Measurements from ENCODE around the gene DDX19B.

DNA sequence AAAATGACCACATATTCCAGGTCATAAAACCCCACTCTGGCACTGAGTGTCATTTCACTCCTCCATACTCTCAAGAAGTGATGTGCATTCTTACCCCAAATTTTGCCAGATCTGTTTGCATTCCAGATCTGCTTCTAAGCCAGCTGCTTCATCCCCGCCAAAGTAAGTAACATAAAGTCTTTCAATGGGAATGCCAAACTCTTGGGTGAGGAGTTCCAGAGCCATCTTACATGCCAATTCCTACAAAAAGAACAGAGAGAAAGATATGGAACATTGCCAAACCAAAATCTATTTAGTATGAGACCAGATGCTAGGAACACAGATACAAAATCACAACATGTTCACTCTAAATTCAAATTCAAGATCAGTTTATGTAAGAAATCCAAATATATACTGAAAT lies 22.6 kb upstream of the DDX19B start:
- TF ChIP-seq, protein P1, sequence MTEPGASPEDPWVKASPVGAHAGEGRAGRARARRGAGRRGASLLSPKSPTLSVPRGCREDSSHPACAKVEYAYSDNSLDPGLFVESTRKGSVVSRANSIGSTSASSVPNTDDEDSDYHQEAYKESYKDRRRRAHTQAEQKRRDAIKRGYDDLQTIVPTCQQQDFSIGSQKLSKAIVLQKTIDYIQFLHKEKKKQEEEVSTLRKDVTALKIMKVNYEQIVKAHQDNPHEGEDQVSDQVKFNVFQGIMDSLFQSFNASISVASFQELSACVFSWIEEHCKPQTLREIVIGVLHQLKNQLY (CRISPR knock-in tag; IDR thresholded peaks at IDR 0.05), result no peak
- no peak for TF ChIP-seq ESRRA (CRISPR knock-in tag; IDR thresholded peaks at IDR 0.05; ENCODE audit: borderline replicate concordance)
- TF ChIP-seq, protein P2, sequence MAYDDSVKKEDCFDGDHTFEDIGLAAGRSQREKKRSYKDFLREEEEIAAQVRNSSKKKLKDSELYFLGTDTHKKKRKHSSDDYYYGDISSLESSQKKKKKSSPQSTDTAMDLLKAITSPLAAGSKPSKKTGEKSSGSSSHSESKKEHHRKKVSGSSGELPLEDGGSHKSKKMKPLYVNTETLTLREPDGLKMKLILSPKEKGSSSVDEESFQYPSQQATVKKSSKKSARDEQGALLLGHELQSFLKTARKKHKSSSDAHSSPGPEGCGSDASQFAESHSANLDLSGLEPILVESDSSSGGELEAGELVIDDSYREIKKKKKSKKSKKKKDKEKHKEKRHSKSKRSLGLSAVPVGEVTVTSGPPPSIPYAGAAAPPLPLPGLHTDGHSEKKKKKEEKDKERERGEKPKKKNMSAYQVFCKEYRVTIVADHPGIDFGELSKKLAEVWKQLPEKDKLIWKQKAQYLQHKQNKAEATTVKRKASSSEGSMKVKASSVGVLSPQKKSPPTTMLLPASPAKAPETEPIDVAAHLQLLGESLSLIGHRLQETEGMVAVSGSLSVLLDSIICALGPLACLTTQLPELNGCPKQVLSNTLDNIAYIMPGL (CRISPR knock-in tag; IDR thresholded peaks at IDR 0.05), result no peak
- TF ChIP-seq, protein P3, sequence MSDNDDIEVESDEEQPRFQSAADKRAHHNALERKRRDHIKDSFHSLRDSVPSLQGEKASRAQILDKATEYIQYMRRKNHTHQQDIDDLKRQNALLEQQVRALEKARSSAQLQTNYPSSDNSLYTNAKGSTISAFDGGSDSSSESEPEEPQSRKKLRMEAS (CRISPR knock-in tag; IDR thresholded peaks at IDR 0.05), result no peak
- no peak for TF ChIP-seq IRF2 (CRISPR knock-in tag; IDR thresholded peaks at IDR 0.05; ENCODE audit: borderline replicate concordance, low read depth)

Data from WTC11 (cell line).